Stimulated activated CD4-positive, alpha-beta T cell treated with anti-CD3 and anti-CD28 coated beads, TNF-alpha, amount 100 ng/mL, for 1 hour (primary cell): ENCODE measurements around the gene SFT2D1.

Experiments used
- DNase-seq, 3 donors: peaks; one replicate each; pipeline ENCODE4 v3.0.0-alpha.2; 2020; ENCODE audit warnings: low read depth in 3 of 3, low spot score in 1 of 3

The SFT2D1 gene

GRCh38 chr6:166334878-166335277 lies 7.5 kb downstream of the SFT2D1 start:
- no peak for DNase-seq

GRCh38 chr6:166333172-166333995 lies 9.0 kb downstream of the SFT2D1 start:
- DNase-seq = no peak

- DNase-seq = no peak
Observed at GRCh38 chr6:166331503-166332415, 10.6 kb downstream of the SFT2D1 start.

- DNase-seq = no peak
Observed at GRCh38 chr6:166330612-166331011, 11.7 kb downstream of the SFT2D1 start.

- DNase-seq = no peak
Observed at GRCh38 chr6:166325383-166326042, 16.8 kb downstream of the SFT2D1 start.

GRCh38 chr6:166323395-166323794 lies 18.9 kb downstream of the SFT2D1 start:
- no peak for DNase-seq

- DNase-seq = no peak
Observed at GRCh38 chr6:166318649-166319600, 23.4 kb downstream of the SFT2D1 start.

GRCh38 chr6:166318227-166318626 lies 24.1 kb downstream of the SFT2D1 start:
- no peak for DNase-seq

GRCh38 chr6:166317261-166318212 lies 24.8 kb downstream of the SFT2D1 start:
- DNase-seq = no peak

GRCh38 chr6:166315436-166315835 lies 26.9 kb downstream of the SFT2D1 start:
- no peak for DNase-seq

- DNase-seq = no peak
Observed at GRCh38 chr6:166314454-166314853, 27.9 kb downstream of the SFT2D1 start.

- DNase-seq = peak in 1 of 3 donors; percentile 27
Observed at GRCh38 chr6:166313255-166314070, 28.9 kb downstream of the SFT2D1 start.

GRCh38 chr6:166312832-166313231 lies 29.5 kb downstream of the SFT2D1 start:
- no peak for DNase-seq

GRCh38 chr6:166310634-166311033 lies 31.7 kb downstream of the SFT2D1 start:
- DNase-seq = no peak

GRCh38 chr6:166309977-166310376 lies 32.4 kb downstream of the SFT2D1 start:
- no peak for DNase-seq

GRCh38 chr6:166308769-166309589 lies 33.4 kb downstream of the SFT2D1 start:
- DNase-seq = no peak

- DNase-seq = no peak
Observed at GRCh38 chr6:166308033-166308768, 34.1 kb downstream of the SFT2D1 start, which contains the start of gene PRR18. PRR18 (minus strand) TSS chr6:166308392; CDS start chr6:166308142, 250 bp downstream.
